A204.1 (cell line): ENCODE measurements around the gene ADRA2C.

Source experiments
- FAIRE-seq: peaks from 2 replicates; lab custom pipeline; 2012; peaks lifted over from hg19 to GRCh38; lab: Jason Lieb, UNC

ADRA2C gene

DNA sequence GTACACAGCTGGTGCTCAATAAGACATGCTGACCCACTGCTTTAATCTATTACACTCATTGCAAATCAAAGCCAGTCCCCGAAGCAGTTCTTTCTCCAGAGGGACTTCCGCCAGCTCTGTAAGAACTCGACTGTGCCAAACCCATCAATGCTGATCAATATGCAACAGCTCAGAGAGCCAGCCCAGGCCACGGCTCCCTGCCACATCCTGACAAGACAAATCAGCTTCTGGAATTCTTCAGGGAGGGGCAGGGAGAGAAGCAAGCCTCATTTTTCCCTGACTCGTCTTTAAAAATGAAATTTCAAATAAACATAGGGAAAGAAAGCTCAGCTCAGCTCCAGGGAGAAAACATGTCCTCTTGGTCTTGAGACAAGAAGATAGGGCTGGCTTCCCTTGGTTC is 5.3 kb upstream of the ADRA2C start:
- no peak for FAIRE-seq

DNA sequence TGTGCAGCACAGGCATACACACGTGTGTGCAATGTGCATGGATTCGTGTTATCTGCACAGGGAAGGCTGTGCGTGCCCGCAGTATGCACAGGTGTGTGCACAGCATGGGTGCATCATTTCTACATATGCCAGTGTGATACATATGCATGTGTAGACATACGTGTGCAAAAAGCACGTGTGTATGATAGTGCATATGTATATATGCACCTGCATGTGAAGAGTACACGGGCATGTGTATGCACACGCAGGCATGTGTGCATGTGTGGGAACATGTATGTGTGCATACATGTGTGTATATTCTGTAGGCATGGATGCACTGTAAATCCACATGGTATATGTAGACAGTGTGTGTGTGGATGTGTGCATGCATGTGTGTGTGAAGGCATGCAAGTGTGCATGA is 3.9 kb upstream of the ADRA2C start:
- no peak for FAIRE-seq

DNA sequence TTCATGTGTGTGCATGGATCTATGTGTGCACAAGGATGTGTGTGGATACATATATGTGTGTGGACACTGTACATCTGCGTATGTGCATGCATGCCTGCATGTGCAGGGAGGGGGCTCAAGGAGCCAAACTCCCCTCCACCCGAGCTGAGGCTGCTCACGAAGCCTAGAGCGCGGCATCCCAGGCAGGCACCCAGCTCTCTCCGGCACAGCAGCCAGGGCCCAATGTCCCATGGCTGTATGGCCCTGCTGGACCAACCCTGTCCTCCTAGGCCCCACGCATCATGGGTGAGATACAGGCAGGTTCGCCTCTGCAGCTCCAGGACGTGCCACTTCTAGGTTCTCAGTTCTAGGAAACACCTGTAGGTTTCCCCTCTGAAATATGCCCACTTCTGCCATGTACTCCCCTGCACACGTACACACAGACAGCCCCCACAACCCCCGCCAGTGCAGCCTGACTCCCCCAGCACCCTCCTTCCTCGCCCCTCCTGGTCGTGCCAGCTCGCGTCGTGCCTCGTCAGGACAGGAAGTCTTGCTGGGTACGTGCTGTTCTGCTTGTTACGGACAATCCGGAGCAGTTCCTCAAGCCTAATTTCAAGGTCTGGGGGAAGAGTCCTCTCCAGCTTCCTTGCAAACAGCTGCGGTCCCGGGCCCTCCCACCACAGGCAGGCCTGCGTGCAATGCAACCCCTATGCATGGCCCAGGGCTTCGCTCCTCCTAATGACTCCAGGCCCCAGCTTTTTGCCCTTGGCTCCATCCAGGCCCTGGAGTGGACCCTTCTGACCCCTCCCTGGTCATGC is 3.2 kb upstream of the ADRA2C start:
- no peak for FAIRE-seq

DNA sequence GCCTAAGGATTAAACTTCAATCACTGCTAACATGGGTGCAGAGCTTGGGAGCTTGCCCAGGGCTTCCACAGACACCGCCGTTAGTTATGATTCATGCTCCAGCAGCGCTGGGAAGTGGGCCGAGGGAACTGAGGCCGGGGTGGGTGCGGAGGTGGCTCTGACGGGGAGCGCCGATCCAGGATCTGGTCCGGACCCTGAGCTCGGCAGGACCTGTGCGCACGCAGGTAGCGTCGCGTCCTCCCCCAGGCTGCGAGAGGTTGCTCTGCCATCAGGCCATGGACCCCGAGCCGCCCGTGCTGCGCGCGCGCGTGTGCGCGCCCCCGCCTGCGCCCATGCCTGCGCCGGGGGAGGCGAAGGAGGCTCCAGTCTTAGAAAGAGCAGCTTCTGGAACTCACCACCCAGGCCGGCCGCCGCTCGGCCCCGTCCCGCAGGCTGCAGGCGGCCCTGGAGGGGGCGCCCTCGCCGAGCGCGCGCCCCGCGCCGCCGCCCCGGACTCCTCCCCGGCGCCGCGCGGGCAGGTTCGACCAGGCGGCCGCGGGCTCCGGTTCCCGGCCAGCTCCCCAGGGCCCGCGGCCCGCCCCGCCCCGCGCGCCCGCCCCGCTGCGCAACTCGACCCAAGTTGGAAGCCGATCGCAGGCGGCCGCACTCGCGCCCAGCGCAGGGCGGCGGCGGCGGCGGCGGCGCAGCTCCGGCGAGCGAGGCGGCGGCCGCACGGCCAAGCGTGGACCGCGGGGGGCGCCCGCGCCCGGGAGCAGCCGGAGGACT is 732 bp upstream of the ADRA2C start:
- FAIRE-seq = no peak

DNA sequence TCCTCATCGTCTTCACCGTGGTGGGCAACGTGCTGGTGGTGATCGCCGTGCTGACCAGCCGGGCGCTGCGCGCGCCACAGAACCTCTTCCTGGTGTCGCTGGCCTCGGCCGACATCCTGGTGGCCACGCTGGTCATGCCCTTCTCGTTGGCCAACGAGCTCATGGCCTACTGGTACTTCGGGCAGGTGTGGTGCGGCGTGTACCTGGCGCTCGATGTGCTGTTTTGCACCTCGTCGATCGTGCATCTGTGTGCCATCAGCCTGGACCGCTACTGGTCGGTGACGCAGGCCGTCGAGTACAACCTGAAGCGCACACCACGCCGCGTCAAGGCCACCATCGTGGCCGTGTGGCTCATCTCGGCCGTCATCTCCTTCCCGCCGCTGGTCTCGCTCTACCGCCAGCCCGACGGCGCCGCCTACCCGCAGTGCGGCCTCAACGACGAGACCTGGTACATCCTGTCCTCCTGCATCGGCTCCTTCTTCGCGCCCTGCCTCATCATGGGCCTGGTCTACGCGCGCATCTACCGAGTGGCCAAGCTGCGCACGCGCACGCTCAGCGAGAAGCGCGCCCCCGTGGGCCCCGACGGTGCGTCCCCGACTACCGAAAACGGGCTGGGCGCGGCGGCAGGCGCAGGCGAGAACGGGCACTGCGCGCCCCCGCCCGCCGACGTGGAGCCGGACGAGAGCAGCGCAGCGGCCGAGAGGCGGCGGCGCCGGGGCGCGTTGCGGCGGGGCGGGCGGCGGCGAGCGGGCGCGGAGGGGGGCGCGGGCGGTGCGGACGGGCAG is 792 bp downstream of the ADRA2C start:
- no peak for FAIRE-seq

DNA sequence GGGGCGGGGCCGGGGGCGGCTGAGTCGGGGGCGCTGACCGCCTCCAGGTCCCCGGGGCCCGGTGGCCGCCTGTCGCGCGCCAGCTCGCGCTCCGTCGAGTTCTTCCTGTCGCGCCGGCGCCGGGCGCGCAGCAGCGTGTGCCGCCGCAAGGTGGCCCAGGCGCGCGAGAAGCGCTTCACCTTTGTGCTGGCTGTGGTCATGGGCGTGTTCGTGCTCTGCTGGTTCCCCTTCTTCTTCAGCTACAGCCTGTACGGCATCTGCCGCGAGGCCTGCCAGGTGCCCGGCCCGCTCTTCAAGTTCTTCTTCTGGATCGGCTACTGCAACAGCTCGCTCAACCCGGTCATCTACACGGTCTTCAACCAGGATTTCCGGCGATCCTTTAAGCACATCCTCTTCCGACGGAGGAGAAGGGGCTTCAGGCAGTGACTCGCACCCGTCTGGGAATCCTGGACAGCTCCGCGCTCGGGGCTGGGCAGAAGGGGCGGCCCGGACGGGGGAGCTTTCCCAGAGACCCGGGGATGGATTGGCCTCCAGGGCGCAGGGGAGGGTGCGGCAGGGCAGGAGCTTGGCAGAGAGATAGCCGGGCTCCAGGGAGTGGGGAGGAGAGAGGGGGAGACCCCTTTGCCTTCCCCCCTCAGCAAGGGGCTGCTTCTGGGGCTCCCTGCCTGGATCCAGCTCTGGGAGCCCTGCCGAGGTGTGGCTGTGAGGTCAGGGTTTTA is 1.5 kb downstream of the ADRA2C start:
- FAIRE-seq = no peak

DNA sequence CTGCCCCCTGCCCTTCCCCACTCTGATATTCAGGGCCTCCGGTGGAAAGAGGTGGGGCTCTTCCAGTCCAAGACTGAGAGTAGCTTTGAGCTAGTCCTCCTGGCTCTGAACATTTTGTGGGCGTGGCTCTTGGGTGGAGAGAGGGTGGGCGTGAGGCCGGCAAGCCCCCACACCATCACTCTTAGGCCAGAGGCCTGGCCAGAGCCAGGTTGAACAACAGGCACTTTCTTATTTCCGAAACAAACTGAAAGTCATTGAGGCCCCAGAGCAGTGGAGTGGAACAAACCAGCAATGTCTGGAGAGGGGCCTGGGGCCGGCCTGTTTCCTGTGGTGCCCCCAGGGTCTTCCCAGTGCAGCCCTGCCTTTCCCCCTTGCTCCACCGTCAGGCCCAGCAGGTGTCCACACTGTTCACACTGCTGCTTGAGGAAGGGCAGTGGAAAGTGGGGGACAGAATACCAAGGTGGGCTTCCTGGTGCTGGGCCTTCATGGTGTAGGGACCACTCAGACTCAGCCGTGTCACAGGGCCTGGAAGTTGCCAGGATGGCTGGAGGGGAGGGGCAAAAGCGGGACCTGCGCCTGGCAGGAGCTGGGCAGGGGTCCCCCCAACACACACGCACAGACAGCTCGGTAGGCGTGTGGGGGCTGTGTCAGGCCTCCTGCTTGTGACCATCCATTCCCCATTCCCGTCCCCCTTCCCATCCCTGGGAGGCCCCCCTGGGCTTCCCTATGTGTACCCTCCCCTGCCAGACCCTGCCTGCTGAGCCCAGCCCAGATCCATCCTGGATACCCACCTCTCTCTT is 2.9 kb downstream of the ADRA2C start:
- no peak for FAIRE-seq

DNA sequence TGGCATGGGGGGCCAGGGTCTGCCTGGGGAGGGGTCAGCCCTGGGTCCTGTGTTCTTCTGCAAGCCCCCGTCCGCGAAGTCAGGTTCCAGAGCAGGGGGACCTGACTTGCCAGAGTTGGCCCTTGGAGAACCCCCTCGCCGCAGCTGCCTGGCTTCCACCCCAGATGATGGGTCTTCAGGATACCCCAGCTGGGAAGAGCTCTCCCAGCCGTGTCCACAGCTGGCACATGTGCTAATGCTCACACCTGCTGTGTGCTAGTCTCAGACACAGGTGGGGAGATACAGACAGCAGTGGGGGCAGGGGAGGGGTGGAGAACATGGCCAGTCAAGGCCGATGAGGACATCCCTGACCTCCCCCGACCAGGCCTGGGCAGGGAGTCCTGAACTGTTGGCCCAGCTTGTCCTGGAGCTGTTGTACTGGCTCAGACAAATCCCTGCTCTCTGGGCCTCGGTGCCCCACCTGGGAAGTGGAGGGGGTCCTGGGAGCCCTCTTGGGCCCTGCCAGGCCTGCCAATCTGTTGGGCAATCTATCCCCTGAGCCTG is 3.5 kb downstream of the ADRA2C start:
- FAIRE-seq = no peak

DNA sequence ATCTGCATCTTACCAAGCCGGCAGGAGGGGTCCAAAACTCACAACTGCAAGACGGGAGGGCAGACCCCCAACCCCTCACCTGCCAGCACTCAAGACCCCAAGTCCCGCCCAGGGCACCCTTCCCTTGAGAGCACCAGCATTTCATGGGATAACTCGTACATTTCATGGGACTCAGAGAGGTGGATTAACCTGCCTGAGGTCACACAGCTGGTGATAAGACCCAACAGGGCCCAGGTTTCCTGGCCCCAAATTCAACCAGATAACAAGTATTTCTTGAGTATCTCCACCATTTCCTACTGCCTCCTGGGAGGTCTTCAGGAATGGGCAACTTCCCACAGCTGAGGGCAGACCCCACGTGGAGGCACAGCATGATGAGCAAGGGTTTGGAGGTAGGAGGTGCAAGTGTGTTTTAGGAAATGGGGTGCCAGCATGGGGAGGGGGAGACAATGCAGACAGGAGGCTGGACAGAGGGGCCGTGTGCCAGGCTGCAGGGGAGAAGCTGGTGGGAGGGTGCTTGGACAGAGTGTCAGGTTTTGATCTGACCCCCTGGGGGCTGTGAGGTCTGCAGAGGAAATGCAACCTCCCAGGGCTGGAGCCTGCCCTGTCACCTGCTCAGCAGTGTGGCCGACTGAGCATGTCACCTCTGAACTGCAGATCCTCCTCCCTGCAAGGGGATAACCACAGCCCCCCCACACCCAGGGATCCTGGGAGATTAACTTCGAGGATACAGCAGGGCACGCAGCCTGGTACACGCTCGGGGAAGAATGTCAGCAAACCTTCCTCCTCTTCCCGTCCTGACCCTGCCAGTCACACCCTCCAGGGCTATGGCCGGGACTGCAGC is 4.4 kb downstream of the ADRA2C start:
- FAIRE-seq = no peak

DNA sequence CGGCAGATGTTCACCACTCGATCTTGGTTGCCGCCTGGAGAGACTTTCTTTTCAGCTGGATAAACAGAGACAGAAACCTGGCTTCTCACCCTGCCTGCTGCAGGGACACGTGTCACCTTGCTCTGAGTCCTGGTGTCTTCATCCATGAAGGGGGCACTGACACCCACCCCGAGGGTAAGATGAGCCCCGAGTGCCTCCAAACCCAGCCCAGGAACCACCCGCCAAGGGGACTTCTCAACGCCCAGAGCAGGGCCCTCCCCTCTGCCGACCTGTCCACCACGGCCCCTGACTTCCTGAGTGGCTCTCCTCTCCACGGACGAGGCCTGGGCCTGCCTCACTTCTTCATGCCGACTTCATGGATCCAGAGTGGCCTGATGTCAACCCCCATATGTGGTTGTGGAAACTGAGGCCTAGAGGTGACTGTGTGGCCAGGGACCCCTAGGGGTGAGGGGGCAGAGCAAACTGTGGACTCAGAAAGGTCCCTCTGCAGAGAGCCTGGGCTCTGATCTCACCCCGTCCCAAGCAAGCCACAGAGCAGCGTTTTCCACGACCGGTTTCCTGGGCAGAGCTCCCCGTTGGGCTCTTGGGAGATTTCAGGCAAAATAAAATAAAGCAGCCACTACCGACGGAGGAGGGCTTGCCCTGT is 5.1 kb downstream of the ADRA2C start:
- FAIRE-seq = no peak

DNA sequence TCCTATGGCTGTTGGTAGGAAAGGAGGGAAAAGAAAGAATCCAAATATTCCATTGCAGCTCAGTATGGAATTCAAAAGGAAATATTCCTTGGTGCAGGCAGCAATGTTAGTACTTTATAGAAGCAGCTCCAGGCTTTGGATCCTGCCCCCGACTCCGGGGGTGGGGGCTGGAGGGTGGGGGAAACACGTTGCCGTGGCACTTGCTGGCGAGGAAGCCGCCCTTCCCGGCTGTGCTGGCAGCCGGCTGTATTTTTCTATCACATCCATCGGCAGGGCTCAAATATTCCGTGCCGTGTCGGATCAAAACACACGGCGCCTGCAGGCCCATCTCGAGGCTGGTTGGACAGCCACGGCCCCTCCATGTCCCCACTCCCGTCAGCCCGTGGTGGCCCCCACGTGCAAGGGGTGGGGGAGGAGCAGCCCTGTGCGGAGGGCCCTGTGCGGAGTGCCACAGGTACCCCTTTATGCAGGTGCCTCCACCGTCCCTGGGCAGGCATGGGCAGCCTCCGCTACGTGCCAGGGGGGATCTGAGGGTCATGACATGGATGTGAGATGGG is 5.8 kb downstream of the ADRA2C start:
- no peak for FAIRE-seq

DNA sequence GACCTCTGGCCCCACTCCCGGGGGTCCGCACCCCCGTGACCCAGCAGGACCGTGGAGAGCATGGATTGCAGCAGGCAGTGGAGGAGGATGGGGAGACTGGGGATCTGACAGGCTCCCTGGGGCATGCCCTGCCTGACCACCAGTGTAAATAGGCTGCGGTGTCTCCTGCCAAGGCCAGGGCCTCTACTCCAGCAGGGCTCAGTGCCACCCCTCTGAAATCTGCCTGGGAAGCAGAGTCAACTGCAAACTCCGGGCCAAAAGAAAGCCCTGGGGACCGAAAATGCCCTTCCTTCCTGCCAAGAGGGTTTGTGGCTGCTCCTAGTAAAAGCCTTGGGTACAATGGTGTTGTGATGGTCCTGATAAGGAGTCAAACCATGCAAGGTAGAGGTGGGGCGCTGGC is 6.4 kb downstream of the ADRA2C start:
- FAIRE-seq = no peak

DNA sequence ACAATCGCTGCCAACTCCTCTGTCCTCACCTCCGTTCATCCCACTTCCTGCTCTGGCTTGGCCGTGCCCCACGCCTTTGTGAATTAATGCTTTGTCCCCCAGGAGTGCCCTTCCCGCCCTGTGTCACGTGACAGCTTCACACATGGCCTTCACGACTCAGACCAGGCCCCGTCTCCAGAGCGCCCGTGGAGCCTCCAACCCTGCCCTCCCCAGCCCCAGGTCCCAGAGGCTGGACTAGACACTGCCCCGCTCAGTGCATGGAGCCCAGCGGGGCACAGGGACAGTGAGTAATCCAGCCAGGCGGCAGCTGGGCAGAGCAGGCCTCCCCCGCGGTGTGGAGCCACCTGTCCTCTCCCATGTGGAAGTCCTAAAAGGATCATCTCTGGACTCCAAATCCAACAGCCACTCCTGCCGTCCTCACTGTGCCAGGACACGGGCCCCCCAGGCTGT is 7.4 kb downstream of the ADRA2C start:
- no peak for FAIRE-seq

DNA sequence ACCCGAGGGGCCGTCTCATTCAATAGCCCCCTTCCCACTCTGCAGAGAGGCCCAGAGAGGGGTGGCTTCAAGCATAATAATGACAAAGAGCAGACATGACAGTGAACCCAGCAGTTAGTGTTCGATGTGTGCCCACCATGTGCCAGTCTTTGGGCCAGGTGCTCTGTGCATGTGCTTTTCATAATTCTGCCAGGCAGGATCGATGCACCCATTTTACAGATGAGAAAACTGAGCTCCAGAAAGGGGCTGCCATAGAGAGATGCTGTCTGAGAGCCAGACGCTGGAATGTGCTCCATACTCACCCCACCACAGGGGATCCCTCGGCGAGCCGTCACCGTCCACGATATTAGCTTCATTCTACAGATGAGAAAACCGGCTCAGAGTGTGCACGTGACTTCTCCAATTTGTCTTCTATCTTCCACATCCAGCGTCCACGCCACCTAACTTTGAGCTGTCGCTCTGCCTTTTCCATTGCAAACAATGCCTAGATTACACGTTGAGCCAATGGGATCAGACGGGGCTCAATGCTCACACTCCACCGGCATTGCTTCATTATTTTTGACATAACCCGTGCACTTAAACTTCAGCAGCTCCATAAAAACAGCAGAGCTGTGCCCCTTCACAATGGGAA is 8.2 kb downstream of the ADRA2C start:
- FAIRE-seq = no peak

DNA sequence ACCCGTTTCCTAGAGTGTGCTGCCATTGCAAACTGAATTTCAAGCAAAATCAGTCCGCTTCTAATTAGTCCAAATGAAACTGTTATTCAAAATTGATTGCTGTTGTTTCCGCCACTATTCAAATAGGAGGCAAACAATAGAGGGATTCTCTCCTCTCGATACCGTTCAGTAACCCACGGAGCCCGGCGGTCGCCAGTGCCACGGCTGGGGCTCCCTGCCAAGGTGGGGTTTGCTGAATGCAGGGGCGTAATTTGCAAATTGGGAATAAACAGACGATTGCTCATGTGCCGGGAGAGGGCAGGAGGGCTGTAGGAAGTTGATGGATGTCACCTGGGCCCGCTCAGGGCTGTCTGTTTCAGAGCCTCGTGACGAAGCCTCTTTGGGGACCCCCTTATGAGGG is 8.8 kb downstream of the ADRA2C start:
- no peak for FAIRE-seq

DNA sequence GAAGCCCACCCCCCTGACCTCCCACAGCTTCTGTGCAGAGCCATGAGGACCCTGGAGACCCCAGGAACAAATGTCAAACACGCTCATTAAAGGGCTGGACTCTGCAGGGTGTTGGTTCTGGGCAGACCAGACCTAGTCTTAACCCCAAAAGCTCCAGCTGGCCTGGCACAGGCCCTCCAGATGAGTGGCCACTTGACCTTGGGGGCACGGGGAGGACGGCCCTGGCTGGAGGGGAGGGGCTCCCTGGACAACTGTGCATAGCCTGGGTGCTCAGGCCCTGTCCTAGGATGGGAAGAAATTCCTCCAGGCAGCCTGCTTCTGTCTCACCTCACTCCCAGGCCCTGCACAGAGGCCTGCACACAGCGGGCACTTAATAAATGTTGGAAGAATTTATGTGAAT is 9.4 kb downstream of the ADRA2C start:
- no peak for FAIRE-seq

DNA sequence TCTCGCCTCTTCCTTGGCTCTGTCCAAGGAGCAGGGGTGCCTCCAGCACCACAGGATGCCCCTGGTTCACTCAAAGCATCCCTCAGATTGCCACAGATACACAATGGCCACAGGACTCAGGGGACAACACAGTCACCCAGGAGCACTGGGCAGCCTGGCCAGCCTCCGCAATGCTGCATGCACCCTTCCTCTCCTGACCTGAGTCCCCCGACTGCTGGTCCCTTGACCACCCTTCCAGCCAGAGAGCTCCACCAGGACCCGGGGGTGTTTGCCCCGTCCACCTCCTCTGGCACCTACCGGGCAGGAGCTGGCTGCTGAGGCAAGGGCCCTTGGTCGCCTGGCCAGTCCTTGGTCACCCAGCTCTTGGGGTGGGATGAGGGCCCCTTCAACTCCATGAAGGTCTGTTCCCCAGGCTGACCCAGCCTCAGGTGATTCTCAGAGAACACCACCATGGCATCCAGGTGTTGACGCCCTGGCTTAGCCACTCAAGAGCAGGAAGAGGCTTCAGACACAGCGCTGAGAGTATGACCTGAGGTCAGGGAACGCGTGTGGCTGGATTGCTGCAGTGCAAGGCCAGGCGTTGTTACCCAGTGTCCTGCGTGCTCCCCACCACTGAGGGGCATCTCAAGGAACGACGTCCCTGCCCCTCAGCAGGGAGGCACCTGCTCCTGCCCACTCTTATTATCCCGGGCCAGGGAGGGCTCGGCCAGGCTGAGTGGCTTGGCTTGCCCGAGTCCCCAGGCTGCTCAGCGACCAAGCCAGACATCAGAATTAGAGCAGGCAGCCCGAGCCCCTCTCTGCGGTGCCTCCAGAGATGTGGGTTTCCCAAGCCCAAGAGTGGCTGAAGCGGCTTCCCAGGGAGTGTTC is 10.2 kb downstream of the ADRA2C start:
- FAIRE-seq = no peak

DNA sequence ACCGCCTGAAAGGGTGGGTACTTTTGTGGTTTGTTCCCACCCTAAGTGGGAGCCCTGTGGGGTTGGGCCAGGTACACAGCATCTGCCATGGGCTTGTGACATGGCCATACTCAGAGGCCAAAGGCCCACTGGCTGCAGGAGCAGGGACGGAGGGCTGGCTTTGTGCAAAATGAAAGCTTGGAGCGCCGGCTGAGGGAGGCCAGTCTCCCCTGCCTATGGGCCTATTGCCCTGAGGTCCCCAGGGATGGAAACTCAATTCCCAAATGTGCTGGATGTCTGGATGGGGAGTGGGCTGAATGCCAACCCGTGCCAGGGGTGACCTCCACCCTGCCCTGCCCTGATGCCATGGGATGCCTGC is 10.8 kb downstream of the ADRA2C start:
- FAIRE-seq = no peak
